ENCODE measurements around the gene PDXP. TPM values are rescaled to one million over a fixed set of nuclear protein-coding genes. Genes with fewer than 3 reads are reported as not detected.

The PDXP gene
- total and polyA plus RNA-seq, 12 donors: 5.3 to 29.9 (median 21.2) TPM

GRCh38 chr22:37684803-37685615 lies 26.5 kb downstream of the PDXP start:
- no peak for ATAC-seq
- no peaks in the 10 kb centered on the region for H3K27me3 ChIP-seq
- no peak for DNase-seq
- H3K4me3 ChIP-seq: no peak overlapping the region
- H3K27ac ChIP-seq: no peak overlapping the region
- intact Hi-C loops (cut with DNase I): loop anchor here in 8 of 10 donors (5.0 to 10.0 kb wide), 5 partner anchors 43 to 110 kb away; no protein-coding TSS in a partner anchor
- peaks cover 0 to 35% (median 8%) of the 10 kb centered on the region in 9 donors for H3K36me3 ChIP-seq
- WGBS, 2 donors: 83 to 88% methylated on average over 16 of the region's 16 CpGs
- no peak for TF ChIP-seq CTCF (IDR thresholded peaks at IDR 0.05)
- no peaks in the 10 kb centered on the region for H3K9me3 ChIP-seq
- H3K4me1 ChIP-seq: peaks cover 10 to 34% (median 25%) of the 10 kb centered on the region in 9 donors

- H3K4me3 ChIP-seq: peak within 1 kb of the TSS; percentile 64 to 96 (median 85)
- intact Hi-C loops (cut with DNase I): loop anchor here in 2 of 10 donors (5.0 to 10.0 kb wide), 2 partner anchors 61 to 109 kb away; no protein-coding TSS in a partner anchor
These were observed 27.8 kb downstream of the PDXP start, which contains the start of gene NOL12 for GRCh38 chr22:37686002-37686982. NOL12 (plus strand) TSS chr22:37686343; CDS start chr22:37686393, 50 bp downstream.

GRCh38 chr22:37690407-37690806 lies 31.9 kb downstream of the PDXP start:
- no peak for TF ChIP-seq CTCF (IDR thresholded peaks at IDR 0.05)
- Histone ChIP-seq H3K9me3 (no peaks in the 10 kb centered on the region), H3K4me1 (peaks cover 7 to 21% (median 16%) of the 10 kb centered on the region in 9 donors), H3K4me3 (no peak overlapping the region), H3K27ac (no peak overlapping the region), H3K36me3 (peaks cover 0 to 71% (median 45%) of the 10 kb centered on the region in 9 donors), H3K27me3 (no peaks in the 10 kb centered on the region)
- no peak for ATAC-seq
- 88 to 93% methylated on average over 7 of the region's 7 CpGs for WGBS, 2 donors
- intact Hi-C loops (cut with DNase I): no loop called here
- DNase-seq: no peak

More at GRCh38 chr22:37686002-37686982, 27.8 kb downstream of the PDXP start, which contains the start of gene NOL12:
- H3K27ac ChIP-seq: peak within 1 kb of the TSS; percentile 69 to 95 (median 90)
- WGBS, 2 donors: 2 to 3% methylated on average over 62 of the region's 62 CpGs
- DNase-seq: peak; percentile 78 to 80
- no peaks in the 10 kb centered on the region for H3K27me3 ChIP-seq
- H3K36me3 ChIP-seq: peaks cover 0 to 37% (median 18%) of the 10 kb centered on the region in 9 donors
- peak; percentile 90 to 96 (median 92) for ATAC-seq
- H3K9me3 ChIP-seq: no peaks in the 10 kb centered on the region
- TF ChIP-seq CTCF (IDR thresholded peaks at IDR 0.05): peak in 4 of 9 donors; percentile 3 to 24 (median 11)
- H3K4me1 ChIP-seq: peaks cover 10 to 27% (median 21%) of the 10 kb centered on the region in 9 donors

All from heart right ventricle (tissue), 16 donors.